ENCODE results near the gene ANK3. TPM values are rescaled to one million over a fixed set of nuclear protein-coding genes. Genes with fewer than 3 reads are reported as not detected.

Gene ANK3
- total RNA-seq, 2 donors from 2014 or later = 33.3 to 51.4 TPM

DNA sequence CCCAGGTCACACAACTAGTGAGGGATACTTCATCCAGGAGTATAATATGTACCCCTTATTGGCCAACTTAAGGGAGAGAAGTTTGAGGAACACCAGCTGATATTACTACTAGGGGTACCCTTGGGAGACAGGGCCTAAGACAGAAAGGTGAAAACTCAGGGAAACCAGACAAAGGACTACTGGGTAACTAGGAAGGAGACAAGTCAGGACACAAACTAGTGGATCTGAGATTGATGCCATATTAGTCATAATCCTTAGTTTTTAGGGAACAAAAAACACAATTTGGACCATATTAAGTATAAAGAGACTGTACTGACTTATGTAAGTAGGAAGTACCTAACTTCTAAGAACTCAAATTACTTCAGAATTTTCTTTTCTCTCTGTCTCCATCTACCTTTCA is 404.0 kb downstream of the ANK3 start:
- Mint-ChIP-seq H3K4me3 (no peak overlapping the region), H3K4me1 (ENCODE audit: low read depth) (no peaks in the 10 kb centered on the region), H3K27ac (no peak overlapping the region), H3K36me3 (ENCODE audit: insufficient read depth in 2 of 2) (peaks cover 0 to 2% of the 10 kb centered on the region in 2 donors), H3K9me3 (peaks cover 0 to 2% of the 10 kb centered on the region in 2 donors), H3K27me3 (ENCODE audit: low read depth) (peaks cover 23% of the 10 kb centered on the region)
- DNase-seq (no peak), ATAC-seq (replicated peaks in 1 of 2) (no peak)

DNA sequence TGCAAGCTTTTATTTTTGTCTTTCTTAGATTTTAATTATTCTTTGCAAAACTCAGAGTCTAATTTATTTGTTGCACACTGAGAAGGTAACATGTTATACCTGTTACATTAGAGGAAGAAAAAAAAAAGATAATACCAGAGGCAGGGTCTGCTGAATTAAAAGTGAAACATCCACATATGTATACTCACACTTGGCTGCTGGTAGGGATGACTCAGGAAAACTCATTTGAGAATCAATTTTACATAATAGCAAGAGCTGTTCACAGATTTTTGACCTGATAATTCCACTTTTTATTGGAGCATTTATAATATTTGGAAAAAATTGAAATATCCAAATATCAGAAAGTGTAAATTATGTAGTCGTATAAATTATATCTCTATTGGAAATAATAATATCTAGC is 405.3 kb downstream of the ANK3 start:
- no peak overlapping the region for H3K4me3 Mint-ChIP-seq
- H3K9me3 Mint-ChIP-seq = no peaks in the 10 kb centered on the region
- H3K27me3 Mint-ChIP-seq (ENCODE audit: low read depth) = peaks cover 19% of the 10 kb centered on the region

DNA sequence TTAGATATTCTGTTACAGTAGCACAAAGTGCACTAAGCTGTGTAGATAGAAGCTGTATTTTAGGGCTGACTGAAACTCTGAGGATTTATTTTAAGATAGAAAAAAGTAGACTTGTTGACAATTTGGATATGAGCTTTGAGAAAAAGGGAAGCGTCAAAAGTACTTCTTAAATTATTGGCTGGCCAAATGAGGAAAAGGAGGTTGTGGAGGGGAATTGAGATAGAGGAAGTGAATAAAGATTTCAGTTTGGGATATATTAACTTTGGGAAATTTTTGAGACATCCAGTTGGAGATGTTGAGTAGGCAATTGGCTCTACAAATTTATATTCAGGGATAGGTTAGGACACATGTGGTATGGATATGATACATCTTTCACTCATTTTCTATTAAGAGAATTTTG is 409.3 kb downstream of the ANK3 start:
- Mint-ChIP-seq H3K27ac (no peak overlapping the region), H3K4me1 (ENCODE audit: low read depth) (no peaks in the 10 kb centered on the region), H3K27me3 (ENCODE audit: low read depth) (no peaks in the 10 kb centered on the region), H3K4me3 (no peak overlapping the region), H3K9me3 (peaks cover 11 to 14% of the 10 kb centered on the region in 2 donors), H3K36me3 (ENCODE audit: insufficient read depth in 2 of 2) (peaks cover 9% of the 10 kb centered on the region in 2 donors)
- DNase-seq (no peak), ATAC-seq (replicated peaks in 1 of 2) (no peak)

More for the DNA sequence above, 405.3 kb downstream of the ANK3 start:
- H3K27ac Mint-ChIP-seq = no peak overlapping the region
- H3K4me1 Mint-ChIP-seq (ENCODE audit: low read depth) = no peaks in the 10 kb centered on the region
- no peak for ATAC-seq (replicated peaks in 1 of 2)
- no peak for DNase-seq
- no peaks in the 10 kb centered on the region for H3K36me3 Mint-ChIP-seq (ENCODE audit: insufficient read depth in 2 of 2)

DNA sequence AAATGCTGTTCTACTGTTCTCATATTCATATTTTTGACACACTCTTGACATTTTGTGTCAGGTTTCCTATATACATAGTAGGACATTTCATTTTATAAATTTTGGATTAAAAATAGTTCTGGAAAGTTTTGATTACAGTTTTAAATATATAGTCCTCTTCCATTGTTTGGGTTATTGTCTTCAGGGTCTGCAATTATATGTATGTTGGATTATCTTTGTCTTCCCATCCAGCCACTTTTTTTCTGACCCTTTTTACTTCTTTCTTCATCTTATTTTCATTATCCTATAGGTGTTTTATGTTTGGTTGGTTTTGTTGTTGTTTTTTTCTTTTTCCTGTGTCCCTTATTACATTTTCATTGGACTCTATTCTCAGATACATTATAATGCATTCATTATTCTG is 412.2 kb downstream of the ANK3 start:
- DNase-seq = no peak
- peak overlapping the region; percentile 81 for H3K27ac Mint-ChIP-seq
- H3K9me3 Mint-ChIP-seq = peaks cover 11 to 14% of the 10 kb centered on the region in 2 donors
- no peaks in the 10 kb centered on the region for H3K4me1 Mint-ChIP-seq (ENCODE audit: low read depth)
- H3K27me3 Mint-ChIP-seq (ENCODE audit: low read depth) = no peaks in the 10 kb centered on the region
- no peak overlapping the region for H3K4me3 Mint-ChIP-seq
- no peak for ATAC-seq (replicated peaks in 1 of 2)
- H3K36me3 Mint-ChIP-seq (ENCODE audit: insufficient read depth in 2 of 2) = peaks cover 9% of the 10 kb centered on the region in 2 donors

DNA sequence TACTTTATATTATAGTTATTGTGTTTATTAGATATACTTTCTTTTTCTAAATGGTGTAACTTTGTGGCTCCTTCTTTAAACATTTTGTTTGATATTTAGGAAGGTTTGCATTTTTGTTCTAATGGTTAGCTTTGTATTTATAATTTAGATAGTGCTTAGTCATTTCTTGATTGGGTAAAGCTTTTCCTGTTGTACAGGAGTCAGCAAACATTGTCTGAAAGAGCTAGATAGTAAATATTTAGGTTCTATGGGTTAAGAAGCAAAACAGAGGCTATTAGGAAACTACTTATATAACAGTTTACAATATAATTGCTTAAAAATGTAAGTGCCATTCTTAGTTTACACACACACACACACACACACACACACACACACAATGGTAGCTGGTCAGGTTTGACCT is 412.8 kb downstream of the ANK3 start:
- no peaks in the 10 kb centered on the region for H3K27me3 Mint-ChIP-seq (ENCODE audit: low read depth)

More for the DNA sequence above, 412.8 kb downstream of the ANK3 start:
- Mint-ChIP-seq H3K4me3 (no peak overlapping the region), H3K36me3 (ENCODE audit: insufficient read depth in 2 of 2) (peaks cover 9% of the 10 kb centered on the region in 2 donors), H3K9me3 (peaks cover 11 to 14% of the 10 kb centered on the region in 2 donors), H3K4me1 (ENCODE audit: low read depth) (no peaks in the 10 kb centered on the region), H3K27ac (no peak overlapping the region)
- no peak for DNase-seq
- no peak for ATAC-seq (replicated peaks in 1 of 2)
